Activated CD4-positive, alpha-beta T cell treated with anti-CD3 and anti-CD28 coated beads, Interleukin-2, amount 10 ng/mL, durations not matched to agents 7 days and 5 days (primary cell): Measurements from ENCODE around the gene NPPA. TPM values are rescaled to one million over a fixed set of nuclear protein-coding genes. Genes with fewer than 3 reads are reported as not detected.

Experiments used
- CTCF ChIA-PET: fragments of 350-600 bp; sonication (Branson Sonifier 250); formaldehyde crosslinking; loops from one replicate; lab custom pipeline; 2021; ENCODE audit warnings: antibody characterized with exemption; lab: Charles Lee
- POLR2A ChIA-PET: fragments of 350-600 bp; sonication (Branson Sonifier 250); formaldehyde crosslinking; loops from one replicate; lab custom pipeline; 2021; ENCODE audit warnings: antibody characterized with exemption; lab: Charles Lee
- DNase-seq: peaks from one replicate; pipeline ENCODE4 v3.0.0-alpha.2; 2020
- H3K27ac Mint-ChIP-seq: one replicate; pipeline ENCODE4 v1.8.0; 2021; ENCODE audit warnings: mild to moderate bottlenecking, moderate library complexity, mixed read lengths
- H3K27me3 Mint-ChIP-seq: one replicate; pipeline ENCODE4 v1.8.0; 2021; ENCODE audit warnings: mixed read lengths
- H3K36me3 Mint-ChIP-seq: one replicate; pipeline ENCODE4 v1.8.0; 2021; ENCODE audit warnings: low read depth, mixed read lengths
- H3K4me1 Mint-ChIP-seq: one replicate; pipeline ENCODE4 v1.8.0; 2021; ENCODE audit warnings: mixed read lengths
- H3K4me3 Mint-ChIP-seq: one replicate; pipeline ENCODE4 v1.8.0; 2021; ENCODE audit warnings: mild to moderate bottlenecking, moderate library complexity, mixed read lengths
- H3K9me3 Mint-ChIP-seq: one replicate; pipeline ENCODE4 v1.8.0; 2021; ENCODE audit warnings: mixed read lengths
- total RNA-seq, 2 experiments: library from RNA; stranded (reverse); gene quantifications; one replicate each; pipeline ENCODE4 v1.2.3, GENCODE V29; 2021

Gene NPPA
- total RNA-seq, 2 experiments from 2014 or later, result not detected

DNA sequence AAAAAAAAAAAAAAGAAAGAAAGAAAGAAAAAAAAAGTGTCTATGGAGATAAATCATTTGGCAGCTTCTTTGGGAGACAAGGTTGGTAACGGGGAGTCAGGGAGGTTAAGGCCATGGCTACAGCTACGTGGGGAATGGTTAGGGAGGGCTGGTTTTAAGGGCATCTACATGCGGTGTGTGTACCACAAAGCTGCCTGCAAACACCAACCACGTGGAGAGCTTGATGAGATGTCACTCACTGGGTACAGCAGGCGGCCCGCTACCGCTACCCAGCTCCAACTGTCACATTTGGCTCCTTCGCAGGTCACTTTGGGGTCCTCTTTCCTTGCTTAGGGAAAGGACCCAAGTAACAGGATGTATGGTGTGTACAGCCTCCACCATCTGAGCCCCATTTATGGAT lies 6.9 kb upstream of the NPPA start:
- CTCF ChIA-PET, result no interaction called here
- Mint-ChIP-seq H3K36me3 (no peaks in the 10 kb centered on the region), H3K27ac (no peak overlapping the region)

DNA sequence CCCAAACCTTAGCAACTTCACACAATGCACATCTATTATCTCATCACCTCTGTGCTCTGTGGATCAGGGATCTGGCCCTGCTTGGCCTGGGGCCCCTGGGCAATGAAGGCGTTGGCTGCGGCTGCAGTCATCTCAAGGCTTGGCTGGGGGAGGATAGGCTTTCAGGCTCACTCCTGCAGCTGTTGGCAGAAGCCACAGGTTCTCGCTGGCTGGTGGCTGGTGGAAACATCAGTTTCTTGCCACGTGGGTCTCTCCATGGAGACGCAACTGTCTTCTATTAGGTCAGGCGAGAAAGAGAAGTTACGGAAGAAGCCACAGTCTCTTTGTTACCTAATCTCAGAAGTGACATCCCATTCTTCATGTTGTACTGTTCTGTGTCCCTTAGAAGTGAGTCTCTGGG lies 3.6 kb upstream of the NPPA start:
- DNase-seq, result no peak
- Mint-ChIP-seq H3K4me3 (no peak overlapping the region), H3K36me3 (no peaks in the 10 kb centered on the region), H3K9me3 (no peaks in the 10 kb centered on the region), H3K27ac (no peak overlapping the region), H3K4me1 (no peaks in the 10 kb centered on the region), H3K27me3 (peaks cover 11% of the 10 kb centered on the region)
- ChIA-PET POLR2A (no interaction called here), CTCF (no interaction called here)

More for the DNA sequence above, 6.9 kb upstream of the NPPA start:
- Mint-ChIP-seq H3K4me3 (no peak overlapping the region), H3K9me3 (no peaks in the 10 kb centered on the region), H3K27me3 (peaks cover 38% of the 10 kb centered on the region), H3K4me1 (peaks cover 1% of the 10 kb centered on the region)
- POLR2A ChIA-PET, result no interaction called here
- DNase-seq, result no peak

DNA sequence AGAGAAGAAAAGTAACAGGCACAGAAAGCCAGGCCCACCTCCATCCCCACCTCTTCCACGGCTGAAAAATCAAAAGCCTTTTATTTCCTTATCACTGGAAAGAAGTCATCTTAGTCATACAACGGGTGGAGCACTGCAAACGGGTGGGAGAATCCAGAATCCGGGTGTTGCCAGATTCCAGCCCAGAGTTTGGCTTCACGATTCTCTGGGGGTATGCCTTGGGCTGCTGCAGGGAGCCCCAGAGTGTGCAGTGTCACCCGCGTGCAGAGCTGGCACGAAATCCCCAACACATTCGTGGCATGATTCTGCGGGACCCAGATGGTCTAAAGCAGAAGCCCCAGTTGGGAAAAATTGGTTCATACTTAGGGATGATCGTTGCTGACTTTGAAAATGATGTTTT lies 2.6 kb upstream of the NPPA start:
- CTCF ChIA-PET, result no interaction called here
- Mint-ChIP-seq H3K4me3 (no peak overlapping the region), H3K4me1 (no peaks in the 10 kb centered on the region), H3K27ac (no peak overlapping the region), H3K36me3 (peaks cover 4% of the 10 kb centered on the region), H3K27me3 (peaks cover 11% of the 10 kb centered on the region), H3K9me3 (no peaks in the 10 kb centered on the region)
- POLR2A ChIA-PET, result no interaction called here
- DNase-seq, result no peak

DNA sequence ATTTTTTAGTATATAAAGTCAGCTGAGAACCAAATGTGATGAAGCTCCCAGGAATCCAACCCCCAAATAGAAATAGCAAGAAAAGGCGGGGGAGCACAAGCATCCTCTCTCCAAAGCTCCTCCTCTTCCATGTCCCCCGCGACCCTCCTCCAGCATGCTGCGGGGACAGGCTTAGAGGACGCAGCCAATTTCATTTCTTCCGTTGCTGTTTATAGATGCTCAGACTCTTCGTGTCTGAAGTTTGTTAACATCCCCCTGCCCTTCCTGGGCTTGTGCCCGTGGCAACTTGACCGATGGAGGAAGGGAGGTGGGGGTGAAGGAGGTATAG lies 754 bp upstream of the NPPA start:
- no peak for DNase-seq
- H3K4me3 Mint-ChIP-seq, result no peak overlapping the region
- CTCF ChIA-PET, result interaction anchor here (0.6 to 1.6 kb wide), 2 partner anchors 10 to 11 kb away, joined by 3 read pairs; no protein-coding TSS in a partner anchor
- peaks cover 5% of the 10 kb centered on the region for H3K27me3 Mint-ChIP-seq
- POLR2A ChIA-PET, result no interaction called here
- H3K4me1 Mint-ChIP-seq, result no peaks in the 10 kb centered on the region
- H3K36me3 Mint-ChIP-seq, result peaks cover 8% of the 10 kb centered on the region
- no peak overlapping the region for H3K27ac Mint-ChIP-seq
- no peaks in the 10 kb centered on the region for H3K9me3 Mint-ChIP-seq

DNA sequence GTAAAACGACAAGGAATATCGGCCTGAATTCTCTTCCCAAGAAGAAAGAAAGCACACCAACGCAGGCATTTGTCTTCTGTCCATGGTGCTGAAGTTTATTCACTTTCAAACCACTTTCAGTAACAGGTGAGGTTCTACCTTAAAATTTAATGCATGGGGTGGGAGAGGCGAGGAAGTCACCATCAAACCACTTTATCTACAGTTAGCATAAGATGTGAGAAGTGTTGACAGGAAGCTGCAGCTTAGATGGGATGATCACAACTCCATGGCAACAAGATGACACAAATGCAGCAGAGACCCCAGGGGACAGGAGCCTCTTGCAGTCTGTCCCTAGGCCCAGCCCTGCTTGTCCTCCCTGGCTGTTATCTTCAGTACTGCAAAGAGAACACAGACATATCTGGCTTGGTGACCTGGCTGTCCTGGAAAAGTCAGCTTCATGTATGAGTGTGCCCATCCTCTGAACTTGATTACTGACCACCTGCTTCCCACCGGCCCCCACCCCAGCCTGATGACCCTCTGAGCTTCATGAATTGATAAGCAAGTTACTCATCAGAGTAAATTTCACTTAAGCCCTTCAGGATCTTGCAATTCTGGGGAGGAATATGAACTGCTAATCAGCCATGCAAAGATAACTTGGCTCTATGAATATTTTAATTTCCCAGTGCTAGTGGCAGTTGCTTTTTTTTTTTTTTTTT lies 1.8 kb downstream of the NPPA start:
- Mint-ChIP-seq H3K27ac (no peak overlapping the region), H3K36me3 (peaks cover 12% of the 10 kb centered on the region), H3K27me3 (no peaks in the 10 kb centered on the region), H3K9me3 (no peaks in the 10 kb centered on the region), H3K4me3 (no peak overlapping the region), H3K4me1 (peaks cover 2% of the 10 kb centered on the region)
- ChIA-PET POLR2A (no interaction called here), CTCF (interaction anchor here (1.1 kb wide), 1 partner anchor 36 kb away, joined by 3 read pairs; no protein-coding TSS in a partner anchor)
- DNase-seq, result peak; percentile 27

DNA sequence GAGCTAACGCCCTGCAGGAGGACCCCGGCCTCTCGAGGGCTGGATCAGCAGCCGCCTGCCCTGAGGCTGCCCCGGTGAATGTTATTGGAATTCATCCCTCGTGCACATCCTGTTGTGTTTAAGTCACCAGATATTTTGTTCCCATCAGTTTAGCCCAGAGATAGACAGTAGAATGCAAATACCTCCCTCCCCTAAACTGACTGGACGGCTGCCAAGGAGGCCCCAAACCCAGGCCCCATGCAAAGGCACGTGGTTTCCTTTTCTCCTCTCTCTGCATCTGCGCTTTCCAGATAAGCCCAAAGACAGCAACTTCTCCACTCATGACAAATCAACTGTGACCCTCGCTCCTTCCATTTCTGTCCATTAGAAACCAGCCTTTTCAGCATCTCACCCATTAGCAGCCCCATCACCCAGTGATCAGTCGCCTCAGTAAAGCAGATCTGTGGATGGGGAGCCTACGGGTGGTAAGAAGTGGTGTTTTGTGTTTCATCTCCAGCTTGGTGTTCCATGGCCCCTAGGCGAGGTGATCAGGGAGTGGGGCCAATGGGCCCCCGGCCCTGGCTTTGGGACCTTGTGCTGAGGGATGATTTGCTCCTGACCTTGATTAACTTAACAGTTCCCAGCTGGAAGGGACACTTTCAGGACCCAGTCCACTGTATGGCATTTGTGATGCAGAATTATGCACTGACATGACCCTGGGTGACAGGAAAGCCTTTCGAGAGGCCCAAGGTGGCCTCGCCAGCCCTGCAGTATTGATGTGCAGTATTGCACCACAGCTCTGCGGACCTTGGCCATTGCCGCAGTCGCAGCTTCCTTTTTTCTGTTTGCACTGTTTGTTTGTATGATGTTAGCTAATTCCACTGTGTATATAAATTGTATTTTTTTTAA lies 5.2 kb downstream of the NPPA start:
- Mint-ChIP-seq H3K4me1 (peaks cover 4% of the 10 kb centered on the region), H3K27me3 (no peaks in the 10 kb centered on the region), H3K36me3 (peaks cover 21% of the 10 kb centered on the region), H3K9me3 (no peaks in the 10 kb centered on the region), H3K4me3 (no peak overlapping the region), H3K27ac (no peak overlapping the region)
- POLR2A ChIA-PET, result no interaction called here
- DNase-seq, result no peak
- CTCF ChIA-PET, result interaction anchor here (1.6 kb wide), 1 partner anchor 14 kb away, joined by 5 read pairs; no protein-coding TSS in a partner anchor

DNA sequence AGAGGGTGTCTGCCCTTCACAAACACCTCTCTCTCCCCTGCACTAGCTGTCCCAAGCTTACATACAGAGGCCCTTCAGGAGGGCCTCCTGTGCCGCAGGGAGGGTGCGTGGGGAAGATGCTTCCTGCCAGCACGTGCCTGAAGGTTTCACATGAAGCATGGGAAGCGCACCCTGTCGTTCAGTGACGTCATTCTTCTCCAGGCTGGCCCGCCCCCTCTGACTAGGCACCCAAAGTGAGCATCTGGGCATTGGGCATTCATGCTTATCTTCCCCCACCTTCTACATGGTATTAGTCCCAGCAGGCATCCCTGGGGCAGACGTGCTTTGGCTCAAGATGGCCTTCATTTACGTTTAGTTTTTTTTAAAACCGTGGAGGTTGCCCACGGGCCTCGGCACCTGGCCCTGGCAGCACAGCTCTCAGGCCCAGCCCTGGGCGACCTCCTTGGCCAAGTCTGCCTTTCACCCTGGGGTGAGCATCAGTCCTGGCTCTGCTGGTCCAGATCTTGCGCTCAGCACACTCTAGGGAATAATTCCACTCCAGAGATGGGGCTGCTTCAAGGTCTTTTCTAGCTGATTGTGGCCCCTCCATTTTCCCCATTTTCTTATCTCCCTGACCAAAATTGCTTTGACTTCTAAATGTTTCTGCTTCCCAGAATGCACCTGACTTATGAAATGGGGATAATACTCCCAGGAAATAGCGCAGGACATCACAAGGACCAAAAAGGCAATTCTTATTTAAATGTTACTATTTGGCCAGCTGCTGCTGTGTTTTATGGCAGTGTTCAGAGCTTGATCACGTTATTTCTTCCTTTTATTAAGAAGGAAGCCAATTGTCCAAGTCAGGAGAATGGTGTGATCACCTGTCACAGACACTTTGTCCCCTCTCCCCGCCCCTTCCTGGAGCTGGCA lies 6.1 kb downstream of the NPPA start:
- Mint-ChIP-seq H3K27me3 (no peaks in the 10 kb centered on the region), H3K36me3 (peaks cover 21% of the 10 kb centered on the region), H3K4me3 (no peak overlapping the region), H3K9me3 (no peaks in the 10 kb centered on the region), H3K27ac (no peak overlapping the region), H3K4me1 (peaks cover 4% of the 10 kb centered on the region)
- POLR2A ChIA-PET, result no interaction called here
- no peak for DNase-seq
- CTCF ChIA-PET, result interaction anchor here (1.6 kb wide), 1 partner anchor 13 kb away, joined by 5 read pairs; no protein-coding TSS in a partner anchor

DNA sequence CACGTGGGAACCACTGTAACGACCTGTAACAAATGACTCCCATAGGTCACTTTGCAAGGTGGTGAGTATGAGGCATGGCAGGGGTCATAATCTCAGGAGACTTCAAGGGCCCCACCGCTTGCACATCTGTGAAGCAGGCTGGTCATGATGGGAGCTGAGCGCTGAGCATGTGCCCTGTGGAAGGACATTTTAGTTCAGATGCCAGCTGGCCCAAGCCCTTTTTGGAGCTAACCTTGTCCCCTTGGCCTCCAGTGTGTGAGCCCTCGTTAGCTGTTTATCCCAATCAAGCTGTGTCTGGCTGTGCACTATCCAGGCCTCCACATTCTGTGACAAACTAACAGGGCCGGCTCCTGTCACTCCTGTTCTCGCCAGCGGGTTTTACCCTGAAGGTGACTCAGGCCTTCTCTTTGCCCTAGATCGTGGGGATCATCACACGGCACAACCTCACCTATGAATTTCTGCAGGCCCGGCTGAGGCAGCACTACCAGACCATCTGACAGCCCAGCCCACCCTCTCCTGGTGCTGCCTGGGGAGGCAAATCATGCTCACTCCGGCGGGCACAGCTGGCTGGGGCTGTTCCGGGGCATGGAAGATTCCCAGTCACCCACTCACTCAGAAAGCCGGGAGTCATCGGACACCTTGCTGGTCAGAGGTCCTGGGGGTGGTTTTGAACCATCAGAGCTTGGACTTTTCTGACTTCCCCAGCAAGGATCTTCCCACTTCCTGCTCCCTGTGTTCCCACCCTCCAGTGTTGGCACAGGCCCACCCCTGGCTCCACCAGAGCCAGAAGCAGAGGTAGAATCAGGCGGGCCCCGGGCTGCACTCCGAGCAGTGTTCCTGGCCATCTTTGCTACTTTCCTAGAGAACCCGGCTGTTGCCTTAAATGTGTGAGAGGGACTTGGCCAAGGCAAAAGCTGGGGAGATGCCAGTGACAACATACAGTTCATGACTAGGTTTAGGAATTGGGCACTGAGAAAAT lies 7.6 kb downstream of the NPPA start:
- POLR2A ChIA-PET, result interaction anchor here (0.9 kb wide), 1 partner anchor 38 kb away, joined by 3 read pairs; no protein-coding TSS in a partner anchor
- DNase-seq, result no peak
- Mint-ChIP-seq H3K27me3 (no peaks in the 10 kb centered on the region), H3K4me1 (peaks cover 4% of the 10 kb centered on the region), H3K9me3 (no peaks in the 10 kb centered on the region), H3K27ac (no peak overlapping the region), H3K4me3 (no peak overlapping the region), H3K36me3 (peaks cover 17% of the 10 kb centered on the region)
- CTCF ChIA-PET, result interaction anchor here (0.6 to 1.8 kb wide), 3 partner anchors 41 to 69 kb away, joined by 3 to 5 read pairs (median 3); no protein-coding TSS in a partner anchor

DNA sequence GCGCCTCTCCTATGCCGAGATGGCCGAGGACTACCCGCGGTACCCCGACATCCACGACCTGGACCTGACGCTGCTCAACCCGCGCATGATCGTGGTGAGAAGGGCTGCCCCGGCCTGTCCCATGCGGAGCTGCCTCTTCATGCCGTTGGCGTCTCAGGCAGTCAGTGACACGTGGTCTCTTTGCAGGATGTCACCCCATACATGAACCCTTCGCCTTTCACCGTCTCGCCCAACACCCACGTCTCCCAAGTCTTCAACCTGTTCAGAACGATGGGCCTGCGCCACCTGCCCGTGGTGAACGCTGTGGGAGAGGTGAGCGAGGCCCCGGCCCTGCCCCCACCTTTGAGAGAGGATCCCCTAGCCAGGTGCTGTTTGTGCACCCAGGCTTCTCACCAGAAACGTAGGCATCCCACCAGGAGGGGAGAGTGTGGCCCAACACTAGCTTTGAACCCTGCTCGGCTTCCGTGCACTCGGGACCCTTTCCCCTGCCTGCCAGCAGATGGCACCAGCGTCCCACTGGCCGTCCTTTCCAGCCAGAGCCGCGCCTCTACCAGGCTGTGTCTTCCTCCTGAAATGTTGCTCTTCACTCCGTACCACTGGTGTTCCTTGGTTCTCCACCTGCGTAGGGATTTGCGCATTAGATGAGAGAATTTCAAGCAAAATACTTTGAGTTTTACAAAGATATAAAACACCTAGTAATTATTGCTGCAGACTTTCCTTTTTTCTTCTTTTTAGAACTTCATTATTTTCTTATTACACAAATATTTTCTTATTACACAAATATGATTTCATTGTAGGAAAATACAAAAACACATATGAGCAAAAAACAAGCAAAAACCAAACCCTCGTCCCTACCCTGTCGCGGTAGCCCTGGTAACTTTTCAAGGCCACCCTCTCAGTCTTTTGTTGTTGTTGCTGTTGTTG lies 9.0 kb downstream of the NPPA start:
- POLR2A ChIA-PET, result interaction anchor here (0.9 kb wide), 1 partner anchor 39 kb away, joined by 3 read pairs; no protein-coding TSS in a partner anchor
- no peaks in the 10 kb centered on the region for H3K27me3 Mint-ChIP-seq
- CTCF ChIA-PET, result interaction anchor here (0.7 to 1.8 kb wide), 8 partner anchors 9 to 142 kb away, joined by 3 to 8 read pairs (median 4); partner anchors contain the start of genes MFN2 and NPPA

DNA sequence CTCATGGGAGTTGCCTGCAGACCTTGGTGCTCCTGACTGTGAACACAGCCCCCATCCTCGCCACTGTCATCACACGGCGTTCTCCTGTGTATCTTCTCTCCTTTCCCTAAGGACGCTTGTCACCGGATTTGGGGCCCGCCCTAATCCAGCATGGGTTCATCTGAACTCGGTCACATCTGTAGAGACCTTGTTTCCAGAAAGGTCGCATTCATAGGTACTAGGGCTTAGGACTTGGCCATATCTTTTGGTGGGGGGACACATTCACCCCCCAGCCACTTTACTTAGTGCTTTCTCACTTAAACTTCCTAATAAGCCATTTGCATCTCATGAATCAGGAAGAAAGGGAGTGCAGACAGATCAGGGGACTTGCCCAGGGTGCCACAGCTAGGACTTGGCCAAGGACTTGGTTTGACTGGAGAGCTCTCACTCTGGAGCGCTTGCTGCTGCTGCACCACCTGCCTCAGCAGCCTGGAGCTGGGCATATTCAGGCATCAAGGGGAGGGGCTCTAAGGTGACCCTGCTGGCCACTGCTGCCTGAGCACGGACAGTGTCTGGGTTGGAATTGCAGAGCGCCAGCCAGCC lies 9.7 kb downstream of the NPPA start:
- Mint-ChIP-seq H3K27me3 (no peaks in the 10 kb centered on the region), H3K9me3 (no peaks in the 10 kb centered on the region), H3K4me1 (peaks cover 4% of the 10 kb centered on the region), H3K36me3 (peaks cover 17% of the 10 kb centered on the region), H3K4me3 (no peak overlapping the region), H3K27ac (no peak overlapping the region)
- ChIA-PET CTCF (interaction anchor here (0.7 to 1.8 kb wide), 8 partner anchors 10 to 142 kb away, joined by 3 to 8 read pairs (median 4); partner anchors contain the start of genes MFN2 and NPPA), POLR2A (no interaction called here)
- no peak for DNase-seq

More for the DNA sequence above, 9.0 kb downstream of the NPPA start:
- H3K4me1 Mint-ChIP-seq, result peaks cover 4% of the 10 kb centered on the region
- DNase-seq, result peak; percentile 74
- no peak overlapping the region for H3K27ac Mint-ChIP-seq
- no peak overlapping the region for H3K4me3 Mint-ChIP-seq
- peaks cover 17% of the 10 kb centered on the region for H3K36me3 Mint-ChIP-seq
- H3K9me3 Mint-ChIP-seq, result no peaks in the 10 kb centered on the region
